ENCODE measurements around the gene SPNS1. TPM values are rescaled to one million over a fixed set of nuclear protein-coding genes. Genes with fewer than 3 reads are reported as not detected.
"Not testable (repeated sequence)": the region's sequence is repeated elsewhere in the genome, so short reads cannot be mapped to it uniquely, and the experiment has no call there.

Gene SPNS1
- 68.4 TPM for total RNA-seq (ENCODE audit: unreplicated experiment)
- long read RNA-seq, transcript SPNS1-201 (12 exons, 2,208 nt) = major isoform, 71 of 121 reads
- long read RNA-seq, transcript SPNS1-207 (13 exons, 1,979 nt) = minor isoform, 16 of 121 reads
- long read RNA-seq, transcript SPNS1-203 (11 exons, 2,027 nt) = minor isoform, 5 of 121 reads
- long read RNA-seq, partial matches to known transcripts = 3 of 121 reads
- long read RNA-seq, other reads (novel, unspliced or antisense) = 22 of 121 reads

- Mint-ChIP-seq H3K4me1 (ENCODE audit: unreplicated experiment) (peaks cover 8% of the 10 kb centered on the region), H3K36me3 (ENCODE audit: low read depth, unreplicated experiment) (peaks cover 11% of the 10 kb centered on the region)
- TF ChIP-seq CTCF (IDR thresholded peaks at IDR 0.05; ENCODE audit: unreplicated experiment) = no peak
Measured at GRCh38 chr16:28974437-28975157, at the start of gene SPNS1. SPNS1 (plus strand) TSS chr16:28974778; CDS start chr16:28975152, 374 bp downstream.

GRCh38 chr16:28925386-28926228 is 49.0 kb upstream of the SPNS1 start:
- Mint-ChIP-seq H3K9me3 (ENCODE audit: unreplicated experiment) (no peaks in the 10 kb centered on the region), H3K4me1 (ENCODE audit: unreplicated experiment) (peaks cover 11% of the 10 kb centered on the region), H3K36me3 (ENCODE audit: low read depth, unreplicated experiment) (peaks cover 4% of the 10 kb centered on the region), H3K4me3 (ENCODE audit: unreplicated experiment) (peak overlapping the region; percentile 98), H3K27me3 (ENCODE audit: unreplicated experiment) (peaks cover 7% of the 10 kb centered on the region), H3K27ac (ENCODE audit: unreplicated experiment) (peak overlapping the region; percentile 97)
- TF ChIP-seq CTCF (IDR thresholded peaks at IDR 0.05; ENCODE audit: unreplicated experiment) = no peak
- DNase-seq (ENCODE audit: low spot score) = no peak

More at GRCh38 chr16:28974437-28975157, at the start of gene SPNS1:
- H3K27ac Mint-ChIP-seq (ENCODE audit: unreplicated experiment) = peak within 1 kb of the TSS; percentile 93
- peaks cover 6% of the 10 kb centered on the region for H3K27me3 Mint-ChIP-seq (ENCODE audit: unreplicated experiment)
- H3K9me3 Mint-ChIP-seq (ENCODE audit: unreplicated experiment) = no peaks in the 10 kb centered on the region
- DNase-seq (ENCODE audit: low spot score) = peak; percentile 94
- peak within 1 kb of the TSS; percentile 95 for H3K4me3 Mint-ChIP-seq (ENCODE audit: unreplicated experiment)

GRCh38 chr16:28926284-28926683 is 48.3 kb upstream of the SPNS1 start:
- not testable (repeated sequence) for H3K36me3 Mint-ChIP-seq (ENCODE audit: low read depth, unreplicated experiment); H3K27me3 Mint-ChIP-seq (ENCODE audit: unreplicated experiment); H3K9me3 Mint-ChIP-seq (ENCODE audit: unreplicated experiment); DNase-seq (ENCODE audit: low spot score)
- H3K27ac Mint-ChIP-seq (ENCODE audit: unreplicated experiment) = peak overlapping the region; percentile 97
- H3K4me3 Mint-ChIP-seq (ENCODE audit: unreplicated experiment) = peak overlapping the region; percentile 98
- peaks cover 11% of the 10 kb centered on the region for H3K4me1 Mint-ChIP-seq (ENCODE audit: unreplicated experiment)

GRCh38 chr16:28927815-28928214 is 46.8 kb upstream of the SPNS1 start:
- no peak for TF ChIP-seq CTCF (IDR thresholded peaks at IDR 0.05; ENCODE audit: unreplicated experiment)
- H3K9me3 Mint-ChIP-seq (ENCODE audit: unreplicated experiment) = no peaks in the 10 kb centered on the region

GRCh38 chr16:28930203-28930602 is 44.4 kb upstream of the SPNS1 start:
- Mint-ChIP-seq H3K27ac (ENCODE audit: unreplicated experiment) (no peak overlapping the region), H3K27me3 (ENCODE audit: unreplicated experiment) (peaks cover 2% of the 10 kb centered on the region), H3K4me1 (ENCODE audit: unreplicated experiment) (peaks cover 6% of the 10 kb centered on the region), H3K4me3 (ENCODE audit: unreplicated experiment) (no peak overlapping the region), H3K9me3 (ENCODE audit: unreplicated experiment) (no peaks in the 10 kb centered on the region), H3K36me3 (ENCODE audit: low read depth, unreplicated experiment) (no peaks in the 10 kb centered on the region)
- DNase-seq (ENCODE audit: low spot score) = no peak
- TF ChIP-seq CTCF (IDR thresholded peaks at IDR 0.05; ENCODE audit: unreplicated experiment) = no peak

More at GRCh38 chr16:28927815-28928214, 46.8 kb upstream of the SPNS1 start:
- no peak for DNase-seq (ENCODE audit: low spot score)
- peaks cover 4% of the 10 kb centered on the region for H3K36me3 Mint-ChIP-seq (ENCODE audit: low read depth, unreplicated experiment)
- no peak overlapping the region for H3K4me3 Mint-ChIP-seq (ENCODE audit: unreplicated experiment)
- no peak overlapping the region for H3K27ac Mint-ChIP-seq (ENCODE audit: unreplicated experiment)
- H3K27me3 Mint-ChIP-seq (ENCODE audit: unreplicated experiment) = peaks cover 7% of the 10 kb centered on the region
- H3K4me1 Mint-ChIP-seq (ENCODE audit: unreplicated experiment) = peaks cover 11% of the 10 kb centered on the region
